Fibroblast of lung (primary cell): Measurements from ENCODE around the gene RSPH9. TPM values are rescaled to one million over a fixed set of nuclear protein-coding genes. Genes with fewer than 3 reads are reported as not detected.

Experiments used
- DNase-seq, 2 donors: peaks; one replicate each; pipeline versions ENCODE4 v3.0.0 to v3.0.0-alpha.2; 2010; ENCODE audit warnings: low read depth in 2 of 2
- H2AFZ ChIP-seq: 2 replicates; pipeline ENCODE4 v1.5.1; 2012; ENCODE audit warnings: low read length, control low read depth, inconsistent platforms
- H3K27ac ChIP-seq: 2 replicates; pipeline ENCODE4 v1.5.1; 2011; ENCODE audit warnings: low read length, control low read depth; ENCODE audit not compliant: insufficient read depth
- H3K27me3 ChIP-seq: 2 replicates; pipeline ENCODE4 v1.5.1; 2011; ENCODE audit warnings: mild to moderate bottlenecking, low read length; ENCODE audit not compliant: control insufficient read depth, insufficient read depth
- H3K36me3 ChIP-seq: 2 replicates; pipeline ENCODE4 v1.5.1; 2011; ENCODE audit warnings: low read length; ENCODE audit not compliant: control insufficient read depth, insufficient read depth
- H3K4me1 ChIP-seq: 2 replicates; pipeline ENCODE4 v1.5.1; 2011; ENCODE audit warnings: low read length; ENCODE audit not compliant: control insufficient read depth, insufficient read depth; ENCODE audit errors: extremely low read depth
- H3K4me2 ChIP-seq: 2 replicates; pipeline ENCODE4 v1.5.1; 2011; ENCODE audit warnings: low read length, control low read depth; ENCODE audit not compliant: insufficient read depth; ENCODE audit errors: extremely low read depth
- H3K4me3 ChIP-seq, 4 experiments: fragments of 200-600 bp in 1 of 4; sonication (generic) in 1 of 4; replicated peaks in 1 of 4; 2 replicates each; pipeline ENCODE4 v1.5.1; 2011 to 2016; ENCODE audit warnings: low read length in 4 of 4, low read depth in 3 of 4, mild to moderate bottlenecking in 3 of 4, control low read depth in 2 of 4, inconsistent platforms in 1 of 4, mixed read lengths in 1 of 4; ENCODE audit not compliant: insufficient read depth in 1 of 4; ENCODE audit errors: control extremely low read depth in 1 of 4
- H3K79me2 ChIP-seq: 2 replicates; pipeline ENCODE4 v1.5.1; 2012; ENCODE audit warnings: mild to moderate bottlenecking, low read length, inconsistent platforms; ENCODE audit not compliant: control insufficient read depth, insufficient read depth
- H3K9ac ChIP-seq: 2 replicates; pipeline ENCODE4 v1.5.1; 2011; ENCODE audit warnings: mild to moderate bottlenecking, low read length, control low read depth; ENCODE audit not compliant: insufficient read depth
- H3K9me3 ChIP-seq: 2 replicates; pipeline ENCODE4 v1.5.1; 2012; ENCODE audit warnings: low read depth, low read length; ENCODE audit not compliant: control insufficient read depth, insufficient read depth
- H4K20me1 ChIP-seq: 2 replicates; pipeline ENCODE4 v1.5.1; 2011; ENCODE audit warnings: low read length; ENCODE audit not compliant: control insufficient read depth, insufficient read depth; ENCODE audit errors: extremely low read depth
- EZH2 ChIP-seq: IDR thresholded peaks from 2 replicates; pipeline ENCODE4 v1.5.1; 2012; ENCODE audit warnings: low read length, control low read depth, mild to moderate bottlenecking; ENCODE audit errors: missing control alignments
- polyA plus RNA-seq, 2 donors: library from polyadenylated mRNA; depleted of rRNA in 1 of 2; stranded (reverse) in 1 of 2; unstranded in 1 of 2; fragments of >200 nt; gene quantifications; 2 replicates each; pipeline ENCODE4 v1.2.1, GENCODE V29; 2011 to 2012; ENCODE audit warnings: missing spikeins in 1 of 2
- total RNA-seq: library from RNA; depleted of rRNA; stranded (reverse); fragments of >200 nt; gene quantifications from 2 replicates; pipeline ENCODE4 v1.2.1, GENCODE V29; 2014
- TF ChIP-seq, protein P1 (sequence below), 2 donors: IDR thresholded peaks in 1 of 2; conservative IDR thresholded peaks in 1 of 2; 1 replicate in 1 of 2; 2 replicates in 1 of 2; pipeline ENCODE4 v1.5.1; 2011 to 2012; ENCODE audit warnings: low read length in 2 of 2, control low read depth in 1 of 2, inconsistent platforms in 1 of 2, low read depth in 1 of 2, mild to moderate bottlenecking in 1 of 2

The RSPH9 gene
- total and polyA plus RNA-seq, 2 donors (not counting 1 experiment from before 2014, with no cell fraction given) = 0.87 to 1.7 TPM

DNA sequence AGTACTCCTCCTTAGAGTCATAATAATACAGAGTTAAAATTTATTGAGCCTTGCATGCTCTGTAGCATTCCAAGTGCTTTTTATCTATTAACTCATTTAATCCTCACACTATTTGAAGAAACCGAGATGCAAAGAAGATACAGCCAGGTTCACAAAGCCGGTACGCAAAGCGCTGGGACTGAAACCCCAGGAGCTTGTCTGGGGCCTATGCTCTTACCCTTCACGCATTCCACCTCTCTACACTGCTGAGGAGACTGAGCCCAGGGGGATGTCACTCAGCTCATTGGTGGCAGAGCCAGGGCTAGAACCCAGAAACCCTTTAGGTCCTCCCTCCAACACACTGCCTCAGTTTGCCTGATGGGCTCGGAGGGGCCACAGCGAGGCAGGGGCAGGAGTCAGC lies 62.4 kb downstream of the RSPH9 start:
- Histone ChIP-seq H3K79me2 (no peaks in the 10 kb centered on the region), H3K4me2 (no peak overlapping the region), H3K9ac (no peak overlapping the region), H3K4me1 (peaks cover 26% of the 10 kb centered on the region), H3K4me3 (no peak overlapping the region), H3K27ac (no peak overlapping the region), H4K20me1 (no peaks in the 10 kb centered on the region), H3K36me3 (no peaks in the 10 kb centered on the region), H3K9me3 (no peaks in the 10 kb centered on the region), H3K27me3 (no peaks in the 10 kb centered on the region), H2AFZ (no peak overlapping the region)
- no peak for TF ChIP-seq EZH2
- TF ChIP-seq, protein P1, sequence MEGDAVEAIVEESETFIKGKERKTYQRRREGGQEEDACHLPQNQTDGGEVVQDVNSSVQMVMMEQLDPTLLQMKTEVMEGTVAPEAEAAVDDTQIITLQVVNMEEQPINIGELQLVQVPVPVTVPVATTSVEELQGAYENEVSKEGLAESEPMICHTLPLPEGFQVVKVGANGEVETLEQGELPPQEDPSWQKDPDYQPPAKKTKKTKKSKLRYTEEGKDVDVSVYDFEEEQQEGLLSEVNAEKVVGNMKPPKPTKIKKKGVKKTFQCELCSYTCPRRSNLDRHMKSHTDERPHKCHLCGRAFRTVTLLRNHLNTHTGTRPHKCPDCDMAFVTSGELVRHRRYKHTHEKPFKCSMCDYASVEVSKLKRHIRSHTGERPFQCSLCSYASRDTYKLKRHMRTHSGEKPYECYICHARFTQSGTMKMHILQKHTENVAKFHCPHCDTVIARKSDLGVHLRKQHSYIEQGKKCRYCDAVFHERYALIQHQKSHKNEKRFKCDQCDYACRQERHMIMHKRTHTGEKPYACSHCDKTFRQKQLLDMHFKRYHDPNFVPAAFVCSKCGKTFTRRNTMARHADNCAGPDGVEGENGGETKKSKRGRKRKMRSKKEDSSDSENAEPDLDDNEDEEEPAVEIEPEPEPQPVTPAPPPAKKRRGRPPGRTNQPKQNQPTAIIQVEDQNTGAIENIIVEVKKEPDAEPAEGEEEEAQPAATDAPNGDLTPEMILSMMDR (conservative IDR thresholded peaks at IDR 0.05 in 1 of 2, IDR thresholded peaks at IDR 0.05 in 1 of 2; ENCODE audit: low read depth in 1 of 2, low read length in 2 of 2) = no peak
- DNase-seq = no peak

DNA sequence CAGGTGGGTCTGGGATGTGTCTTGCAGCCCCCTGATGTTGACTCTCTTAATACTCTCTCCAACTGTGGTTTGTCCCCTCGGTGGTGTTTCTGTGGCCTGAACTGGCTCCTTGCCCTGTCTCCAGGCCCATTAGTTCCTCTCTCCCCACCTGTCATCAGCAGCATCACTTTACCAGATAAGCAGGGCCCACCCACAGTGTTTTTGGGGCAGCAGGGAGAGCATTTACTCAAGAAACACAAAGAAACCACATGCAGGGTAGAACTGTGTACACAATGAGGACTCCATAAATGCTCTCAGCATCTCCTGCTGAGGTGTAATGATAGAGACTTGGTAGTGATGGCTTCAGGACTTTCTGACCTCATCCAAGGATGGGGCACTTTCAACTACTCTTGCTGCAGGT lies 62.9 kb downstream of the RSPH9 start:
- no peak overlapping the region for H3K9ac ChIP-seq
- no peak overlapping the region for H2AFZ ChIP-seq
- H3K4me2 ChIP-seq = no peak overlapping the region
- no peak overlapping the region for H3K4me3 ChIP-seq
- H3K36me3 ChIP-seq = no peaks in the 10 kb centered on the region
- H3K4me1 ChIP-seq = peaks cover 22% of the 10 kb centered on the region
- H3K27me3 ChIP-seq = no peaks in the 10 kb centered on the region
- no peaks in the 10 kb centered on the region for H4K20me1 ChIP-seq
- TF ChIP-seq EZH2 = no peak
- TF ChIP-seq, protein P1 (conservative IDR thresholded peaks at IDR 0.05 in 1 of 2, IDR thresholded peaks at IDR 0.05 in 1 of 2; ENCODE audit: low read depth in 1 of 2, low read length in 2 of 2) = no peak
- H3K27ac ChIP-seq = no peak overlapping the region
- no peak for DNase-seq
- H3K9me3 ChIP-seq = no peaks in the 10 kb centered on the region
- H3K79me2 ChIP-seq = no peaks in the 10 kb centered on the region

DNA sequence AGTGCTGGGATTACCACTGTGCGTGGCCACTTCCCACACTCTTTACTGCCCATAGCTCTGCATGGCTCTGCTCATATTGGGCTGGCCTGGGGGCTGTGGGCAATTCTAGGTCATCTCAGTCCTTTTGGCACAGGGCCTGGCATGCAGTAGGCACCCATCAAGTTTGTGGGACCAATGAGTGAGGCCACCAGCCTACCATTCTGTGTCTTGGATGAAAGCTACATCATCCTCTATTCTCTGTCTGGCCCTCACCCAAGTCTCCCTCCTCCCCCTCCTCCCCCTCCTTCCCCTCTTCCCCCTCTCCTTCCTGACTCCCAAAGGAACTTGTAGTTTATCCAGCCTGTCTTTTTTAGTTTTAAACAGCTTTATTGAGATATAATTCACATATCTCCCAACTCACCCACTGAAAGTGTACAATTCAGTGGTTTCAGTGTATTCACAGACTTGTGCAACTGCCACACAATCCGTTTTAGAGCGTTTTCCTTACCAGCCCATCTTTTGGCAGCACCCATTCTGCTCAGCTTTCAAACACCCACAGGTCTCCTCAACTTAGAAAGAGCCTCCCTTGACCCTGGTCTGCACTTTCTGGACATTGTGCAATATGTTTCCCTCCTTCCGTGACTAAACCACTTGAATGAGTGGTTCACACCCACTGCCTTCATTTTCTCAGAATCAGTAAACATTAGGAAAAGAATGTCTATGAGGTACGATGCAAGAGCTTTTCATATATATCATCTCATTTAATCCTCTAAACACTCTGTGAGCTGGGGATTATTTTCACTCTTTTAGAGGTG lies 64.2 kb downstream of the RSPH9 start:
- TF ChIP-seq EZH2 = no peak
- TF ChIP-seq, protein P1 (conservative IDR thresholded peaks at IDR 0.05 in 1 of 2, IDR thresholded peaks at IDR 0.05 in 1 of 2; ENCODE audit: low read depth in 1 of 2, low read length in 2 of 2) = no peak
- DNase-seq = peak; percentile 87 to 96
- Histone ChIP-seq H3K27ac (no peak overlapping the region), H2AFZ (no peak overlapping the region), H3K9ac (no peak overlapping the region), H3K27me3 (no peaks in the 10 kb centered on the region), H3K9me3 (no peaks in the 10 kb centered on the region), H3K4me2 (peak overlapping the region; percentile 75), H4K20me1 (no peaks in the 10 kb centered on the region), H3K79me2 (no peaks in the 10 kb centered on the region), H3K4me3 (no peak overlapping the region), H3K4me1 (peaks cover 20% of the 10 kb centered on the region), H3K36me3 (no peaks in the 10 kb centered on the region)
